PC-9 (cell line): Measurements from ENCODE around the gene NMNAT2. TPM values are rescaled to one million over a fixed set of nuclear protein-coding genes. Genes with fewer than 3 reads are reported as not detected.

Experiments used
- BruUV-seq: library from RNA; stranded (reverse); fragments of 400-500 nt; replicated peaks from 2 replicates; lab custom pipeline; 2021; lab: Mats Ljungman, UMichigan
- CTCF ChIA-PET: fragments of 300-600 bp; sonication (Branson Sonifier 250); formaldehyde crosslinking; loops from one replicate; lab custom pipeline; 2022; ENCODE audit warnings: antibody characterized with exemption; lab: Charles Lee
- POLR2A ChIA-PET: fragments of 300-600 bp; sonication (Branson Sonifier 250); formaldehyde crosslinking; loops from one replicate; lab custom pipeline; 2022; ENCODE audit warnings: antibody characterized with exemption; ENCODE audit not compliant: unreplicated experiment; lab: Charles Lee
- DNase-seq, 2 experiments: peaks; one replicate each; pipeline versions ENCODE4 v3.0.0 to v3.0.0-alpha.2; 2015 to 2022; ENCODE audit warnings: mixed read lengths in 1 of 2
- H2AFZ ChIP-seq: fragments of 200-600 bp; sonication (generic); 2 replicates; pipeline ENCODE4 v1.8.1; 2017; ENCODE audit warnings: antibody characterized with exemption
- H3F3A ChIP-seq: fragments of 200-600 bp; sonication (generic); 2 replicates; pipeline ENCODE4 v1.8.1; 2017; ENCODE audit warnings: antibody characterized with exemption, mild to moderate bottlenecking, low read depth; ENCODE audit not compliant: insufficient read depth
- H3K27ac ChIP-seq: fragments of 200-600 bp; sonication (generic); 2 replicates; pipeline ENCODE4 v1.6.1; 2016; ENCODE audit warnings: mixed run types
- H3K27me3 ChIP-seq: fragments of 200-600 bp; sonication (generic); 2 replicates; pipeline ENCODE4 v1.6.1; 2016; ENCODE audit warnings: low read depth, mixed run types; ENCODE audit not compliant: insufficient read depth
- H3K36me3 ChIP-seq: fragments of 200-600 bp; sonication (generic); 2 replicates; pipeline ENCODE4 v1.6.1; 2016; ENCODE audit warnings: low read depth, mixed run types
- H3K4me1 ChIP-seq: fragments of 200-600 bp; sonication (generic); replicated peaks from 2 replicates; pipeline ENCODE4 v1.6.1; 2016; ENCODE audit warnings: mixed run types; ENCODE audit not compliant: insufficient read depth
- H3K4me2 ChIP-seq: fragments of 200-600 bp; sonication (generic); 2 replicates; pipeline ENCODE4 v1.6.1; 2017; ENCODE audit warnings: mixed run types
- H3K4me3 ChIP-seq: fragments of 200-600 bp; sonication (generic); 2 replicates; pipeline ENCODE4 v1.6.1; 2016; ENCODE audit warnings: mixed run types
- H3K79me2 ChIP-seq: fragments of 200-600 bp; sonication (generic); 2 replicates; pipeline ENCODE4 v1.6.1; 2017; ENCODE audit warnings: low read depth, mixed run types
- H3K9me2 ChIP-seq: fragments of 200-600 bp; sonication (generic); 2 replicates; pipeline ENCODE4 v1.8.1; 2017; ENCODE audit warnings: mild to moderate bottlenecking; ENCODE audit not compliant: insufficient read depth
- H3K9me3 ChIP-seq: fragments of 200-600 bp; sonication (generic); 2 replicates; pipeline ENCODE4 v1.8.1; 2016; ENCODE audit warnings: low read depth; ENCODE audit not compliant: insufficient read depth
- H4K20me1 ChIP-seq: fragments of 200-600 bp; sonication (generic); 2 replicates; pipeline ENCODE4 v1.8.1; 2017; ENCODE audit not compliant: insufficient read depth
- CTCF ChIP-seq: fragments of 200-600 bp; sonication (generic); conservative IDR thresholded peaks from 2 replicates; pipeline ENCODE4 v1.6.1; 2017; ENCODE audit warnings: mixed run types, antibody characterized with exemption, mild to moderate bottlenecking, moderate library complexity
- EZH2 ChIP-seq: fragments of 200-600 bp; sonication (generic); IDR thresholded peaks from 2 replicates; pipeline ENCODE4 v1.8.0; 2017; ENCODE audit warnings: antibody characterized with exemption, low read depth
- intact Hi-C: fragments of 100-400 bp; cut with micrococcal nuclease; formaldehyde crosslinking; loops from one replicate; pipeline ENCODE4 v1.10.0; 2022; ENCODE audit not compliant: unreplicated experiment
- total RNA-seq: library from RNA; stranded (reverse); gene quantifications from 2 replicates; pipeline ENCODE4 v1.2.3, GENCODE V29; 2021

The NMNAT2 gene
- total RNA-seq, 1 experiment from 2014 or later = 29.2 TPM

- DNase-seq = peak in 1 of 2 experiments; percentile 80
- H2AFZ ChIP-seq = no peak overlapping the region
- H3K36me3 ChIP-seq = no peaks in the 10 kb centered on the region
- no TSS peak for BruUV-seq
- intact Hi-C loops = no loop called here
- no peaks in the 10 kb centered on the region for H3K9me2 ChIP-seq
- peak overlapping the region; percentile 59 for H3K27ac ChIP-seq
- H3K4me3 ChIP-seq = no peak overlapping the region
- no peaks in the 10 kb centered on the region for H4K20me1 ChIP-seq
- no peaks in the 10 kb centered on the region for H3K9me3 ChIP-seq
- no peaks in the 10 kb centered on the region for H3K27me3 ChIP-seq
- CTCF ChIA-PET = no interaction called here
- H3K4me2 ChIP-seq = peak overlapping the region; percentile 32
- H3K4me1 ChIP-seq = peaks cover 37% of the 10 kb centered on the region
- TF ChIP-seq EZH2 = no peak
- POLR2A ChIA-PET = no interaction called here
- H3F3A ChIP-seq = peaks cover 9% of the 10 kb centered on the region; the same call in 1 of the 2 replicates
- no peaks in the 10 kb centered on the region for H3K79me2 ChIP-seq
Measured at GRCh38 chr1:183303901-183304300, 114.3 kb downstream of the NMNAT2 start.

- ChIA-PET POLR2A (no interaction called here), CTCF (no interaction called here)
- peak overlapping the region; percentile 59 for H3K27ac ChIP-seq
- no peak overlapping the region for H2AFZ ChIP-seq
- peaks cover 37% of the 10 kb centered on the region for H3K4me1 ChIP-seq
- BruUV-seq = no TSS peak
- H4K20me1 ChIP-seq = no peaks in the 10 kb centered on the region
- H3K4me2 ChIP-seq = peak overlapping the region; percentile 32
- no peaks in the 10 kb centered on the region for H3K36me3 ChIP-seq
- H3K9me3 ChIP-seq = no peaks in the 10 kb centered on the region
- H3K9me2 ChIP-seq = no peaks in the 10 kb centered on the region
- intact Hi-C loops = no loop called here
- no peaks in the 10 kb centered on the region for H3K79me2 ChIP-seq
- peaks cover 9% of the 10 kb centered on the region; the same call in 1 of the 2 replicates for H3F3A ChIP-seq
- DNase-seq = no peak
- H3K27me3 ChIP-seq = no peaks in the 10 kb centered on the region
- no peak for TF ChIP-seq EZH2
- no peak for TF ChIP-seq CTCF
- H3K4me3 ChIP-seq = no peak overlapping the region
Measured at GRCh38 chr1:183303323-183303645, 114.9 kb downstream of the NMNAT2 start.

- Histone ChIP-seq H3F3A (peaks cover 9% of the 10 kb centered on the region; the same call in 1 of the 2 replicates), H3K27ac (peak overlapping the region; percentile 59), H3K4me3 (no peak overlapping the region), H2AFZ (no peak overlapping the region), H4K20me1 (no peaks in the 10 kb centered on the region), H3K79me2 (no peaks in the 10 kb centered on the region), H3K9me3 (no peaks in the 10 kb centered on the region), H3K27me3 (no peaks in the 10 kb centered on the region), H3K4me2 (peak overlapping the region; percentile 32), H3K9me2 (no peaks in the 10 kb centered on the region), H3K36me3 (no peaks in the 10 kb centered on the region), H3K4me1 (peaks cover 37% of the 10 kb centered on the region)
- ChIA-PET POLR2A (no interaction called here), CTCF (no interaction called here)
- BruUV-seq = no TSS peak
- TF ChIP-seq CTCF = no peak
- DNase-seq = no peak
- intact Hi-C loops = no loop called here
Measured at GRCh38 chr1:183302452-183303322, 115.5 kb downstream of the NMNAT2 start.
